H9 (cell line): Measurements from ENCODE around the gene TECPR2. TPM values are rescaled to one million over a fixed set of nuclear protein-coding genes. Genes with fewer than 3 reads are reported as not detected.

Experiments used
- DNase-seq: peaks from one replicate; pipeline ENCODE4 v3.0.0-alpha.2; 2017
- H2AFZ ChIP-seq: one replicate; pipeline ENCODE4 v1.6.1; 2013; ENCODE audit warnings: mild to moderate bottlenecking, low read length, control low read depth, moderate library complexity
- H2AK5ac ChIP-seq: 2 replicates; pipeline ENCODE4 v1.6.1; 2013; ENCODE audit warnings: low read length, control low read depth, mixed read lengths; ENCODE audit not compliant: insufficient read length
- H2BK120ac ChIP-seq: one replicate; pipeline ENCODE4 v1.6.1; 2013; ENCODE audit warnings: low read depth, mild to moderate bottlenecking, low read length, control low read depth, inconsistent platforms; ENCODE audit not compliant: poor library complexity, severe bottlenecking
- H2BK12ac ChIP-seq: 2 replicates; pipeline ENCODE4 v1.6.1; 2013; ENCODE audit warnings: low read length, control low read depth, mixed read lengths, low read depth; ENCODE audit not compliant: insufficient read length
- H2BK15ac ChIP-seq: 2 replicates; pipeline ENCODE4 v1.6.1; 2013; ENCODE audit warnings: low read depth, low read length, control low read depth
- H2BK20ac ChIP-seq: one replicate; pipeline ENCODE4 v1.6.1; 2013; ENCODE audit warnings: low read depth, mild to moderate bottlenecking, low read length, control low read depth, inconsistent platforms; ENCODE audit not compliant: poor library complexity, severe bottlenecking
- H2BK5ac ChIP-seq: 2 replicates; pipeline ENCODE4 v1.6.1; 2013; ENCODE audit warnings: low read length, control low read depth, mixed read lengths; ENCODE audit not compliant: insufficient read length
- H3K14ac ChIP-seq: 2 replicates; pipeline ENCODE4 v1.6.1; 2013; ENCODE audit warnings: low read length, control low read depth; ENCODE audit not compliant: insufficient read depth
- H3K18ac ChIP-seq: 2 replicates; pipeline ENCODE4 v1.6.1; 2013; ENCODE audit warnings: low read depth, mild to moderate bottlenecking, mixed read lengths, low read length, control low read depth; ENCODE audit not compliant: insufficient read length
- H3K23ac ChIP-seq: 2 replicates; pipeline ENCODE4 v1.6.1; 2013; ENCODE audit warnings: low read length, control low read depth, mixed read lengths, low read depth; ENCODE audit not compliant: insufficient read length
- H3K23me2 ChIP-seq: 2 replicates; pipeline ENCODE4 v1.6.1; 2013; ENCODE audit warnings: low read depth, mild to moderate bottlenecking, mixed read lengths, low read length, control low read depth; ENCODE audit not compliant: insufficient read length, poor library complexity, severe bottlenecking
- H3K27ac ChIP-seq: 2 replicates; pipeline ENCODE4 v1.5.1; 2013; ENCODE audit warnings: low read length, control low read depth, mixed read lengths, low read depth; ENCODE audit not compliant: insufficient read length
- H3K27me3 ChIP-seq: 2 replicates; pipeline ENCODE4 v1.6.1; 2013; ENCODE audit warnings: low read length, control low read depth, inconsistent platforms; ENCODE audit not compliant: insufficient read depth
- H3K4ac ChIP-seq: 2 replicates; pipeline ENCODE4 v1.6.1; 2013; ENCODE audit warnings: low read depth, mild to moderate bottlenecking, control low read depth, inconsistent platforms, low read length, moderate library complexity
- H3K4me1 ChIP-seq: 2 replicates; pipeline ENCODE4 v1.6.1; 2013; ENCODE audit warnings: low read length, control low read depth, inconsistent platforms; ENCODE audit not compliant: insufficient read depth
- H3K4me2 ChIP-seq: 2 replicates; pipeline ENCODE4 v1.6.1; 2013; ENCODE audit warnings: low read length, control low read depth, mixed read lengths; ENCODE audit not compliant: insufficient read length, insufficient read depth
- H3K56ac ChIP-seq: 2 replicates; pipeline ENCODE4 v1.6.1; 2013; ENCODE audit warnings: low read depth, mild to moderate bottlenecking, mixed read lengths, low read length, control low read depth; ENCODE audit not compliant: insufficient read length
- H3K79me1 ChIP-seq: 2 replicates; pipeline ENCODE4 v1.6.1; 2013; ENCODE audit warnings: low read depth, mild to moderate bottlenecking, moderate library complexity, low read length, control low read depth, inconsistent platforms; ENCODE audit not compliant: insufficient read depth, poor library complexity, severe bottlenecking
- H3K79me2 ChIP-seq: 2 replicates; pipeline ENCODE4 v1.6.1; 2013; ENCODE audit warnings: low read length, control low read depth, inconsistent platforms; ENCODE audit not compliant: insufficient read depth
- H3K9ac ChIP-seq: 2 replicates; pipeline ENCODE4 v1.6.1; 2013; ENCODE audit warnings: low read length, control low read depth, mixed read lengths; ENCODE audit not compliant: insufficient read length; ENCODE audit errors: extremely low read depth
- H3K9me3 ChIP-seq: one replicate; pipeline ENCODE4 v1.6.1; 2013; ENCODE audit warnings: low read depth, low read length, inconsistent platforms; ENCODE audit not compliant: control insufficient read depth
- H3T11ph ChIP-seq: one replicate; pipeline ENCODE4 v1.6.1; 2013; ENCODE audit warnings: mild to moderate bottlenecking, low read length, control low read depth, inconsistent platforms
- H4K20me1 ChIP-seq: one replicate; pipeline ENCODE4 v1.6.1; 2013; ENCODE audit not compliant: control insufficient read depth, insufficient read length, insufficient read depth
- H4K5ac ChIP-seq: 2 replicates; pipeline ENCODE4 v1.6.1; 2013; ENCODE audit warnings: low read depth, mild to moderate bottlenecking, mixed read lengths, low read length, control low read depth; ENCODE audit not compliant: insufficient read length
- H4K8ac ChIP-seq: replicated peaks from 2 replicates; pipeline ENCODE4 v1.6.1; 2013; ENCODE audit warnings: low read length, control low read depth, mixed read lengths, low read depth; ENCODE audit not compliant: insufficient read length
- H4K91ac ChIP-seq: 2 replicates; pipeline ENCODE4 v1.6.1; 2013; ENCODE audit warnings: low read depth, mild to moderate bottlenecking, moderate library complexity, mixed read lengths, low read length, control low read depth; ENCODE audit not compliant: insufficient read length
- H3K27ac Mint-ChIP-seq, 3 experiments: 2 replicates in 2 of 3; 3 replicates in 1 of 3; pipeline ENCODE4 v1.8.0; 2020 to 2021; ENCODE audit warnings: mixed read lengths in 3 of 3, mild to moderate bottlenecking in 1 of 3, moderate library complexity in 1 of 3
- H3K27me3 Mint-ChIP-seq: 2 replicates; pipeline ENCODE4 v1.8.0; 2021; ENCODE audit warnings: low read depth, mild to moderate bottlenecking, moderate library complexity, mixed read lengths
- H3K36me3 Mint-ChIP-seq, 3 experiments: 2 replicates in 2 of 3; 3 replicates in 1 of 3; pipeline ENCODE4 v1.8.0; 2020 to 2021; ENCODE audit warnings: low read depth in 3 of 3, mixed read lengths in 3 of 3; ENCODE audit not compliant: insufficient read depth in 1 of 3
- H3K4me1 Mint-ChIP-seq, 2 experiments: 2 replicates each; pipeline ENCODE4 v1.8.0; 2020; ENCODE audit warnings: mixed read lengths in 2 of 2
- H3K4me3 Mint-ChIP-seq, 2 experiments: 2 replicates in 1 of 2; 3 replicates in 1 of 2; pipeline ENCODE4 v1.8.0; 2020 to 2021; ENCODE audit warnings: mild to moderate bottlenecking in 2 of 2, mixed read lengths in 2 of 2, moderate library complexity in 1 of 2
- H3K9me3 Mint-ChIP-seq, 2 experiments: 2 replicates in 1 of 2; 3 replicates in 1 of 2; pipeline ENCODE4 v1.8.0; 2020; ENCODE audit warnings: mild to moderate bottlenecking in 2 of 2, mixed read lengths in 2 of 2, moderate library complexity in 1 of 2
- WGBS: extraction: QIAGEN DNeasy Blood & Tissue Kit; methylation state at CpG from one replicate; pipeline ENCODE4 v1.1.7; 2013; ENCODE audit warnings: missing lambda C conversion rate, low lambda C conversion rate, mixed read lengths; ENCODE audit not compliant: insufficient read length; ENCODE audit errors: extremely low coverage; 5-methylcytosine and 5-hydroxymethylcytosine counted together
- total RNA-seq: library from RNA; stranded (reverse); gene quantifications from 2 replicates; pipeline ENCODE4 v1.2.1, GENCODE V29; 2021
- TF ChIP-seq, protein P1 (sequence below): fragments of 200-600 bp; sonication (generic); conservative IDR thresholded peaks from 3 replicates; pipeline ENCODE4 v1.8.0; 2021; ENCODE audit warnings: antibody characterized with exemption, mild to moderate bottlenecking

The TECPR2 gene
- total RNA-seq, 1 experiment from 2014 or later: 15.4 TPM

DNA sequence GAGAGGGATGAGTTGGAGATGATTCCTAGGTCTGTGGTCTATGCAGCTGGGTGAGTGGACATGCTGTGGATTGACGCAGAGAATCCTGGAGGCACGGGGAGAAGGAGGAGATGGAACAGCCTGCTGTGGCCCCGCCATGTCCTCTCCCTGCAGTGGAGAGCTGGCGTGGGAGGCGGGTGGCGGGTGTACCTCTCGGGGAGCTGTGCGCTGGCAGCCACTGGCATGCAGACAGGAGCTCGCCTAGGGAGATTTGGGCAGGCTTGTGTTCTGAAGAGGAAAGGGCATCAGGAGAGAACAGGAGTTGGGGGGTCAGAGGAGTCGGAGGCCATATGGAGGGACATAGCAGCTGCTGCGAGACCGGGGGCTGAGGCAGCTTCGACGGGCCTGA, 56.1 kb downstream of the TECPR2 start:
- Mint-ChIP-seq H3K4me1 (peaks cover 4 to 33% of the 10 kb centered on the region in 2 experiments), H3K27ac (peak overlapping the region; percentile 33 to 96 (median 41); a peak in 4 of 7 replicates), H3K36me3 (peaks cover 0 to 6% (median 2%) of the 10 kb centered on the region in 3 experiments; a peak in 3 of 7 replicates), H3K4me3 (no peak overlapping the region), H3K27me3 (no peaks in the 10 kb centered on the region), H3K9me3 (no peaks in the 10 kb centered on the region)
- no peak overlapping the region for H2BK20ac ChIP-seq
- H3K79me2 ChIP-seq: no peaks in the 10 kb centered on the region
- no peak overlapping the region for H4K5ac ChIP-seq
- no peaks in the 10 kb centered on the region for H3K27me3 ChIP-seq
- H2BK120ac ChIP-seq: no peak overlapping the region
- peaks cover 4% of the 10 kb centered on the region; the same call in 1 of the 2 replicates for H3K4me1 ChIP-seq
- H3K23ac ChIP-seq: no peak overlapping the region
- no peak overlapping the region for H3T11ph ChIP-seq
- H2BK12ac ChIP-seq: no peak overlapping the region
- no peak overlapping the region for H2AFZ ChIP-seq
- no peaks in the 10 kb centered on the region for H3K79me1 ChIP-seq
- H4K91ac ChIP-seq: no peak overlapping the region
- no peak overlapping the region for H2BK5ac ChIP-seq
- H3K9me3 ChIP-seq: no peaks in the 10 kb centered on the region
- no peak overlapping the region for H3K27ac ChIP-seq
- TF ChIP-seq, protein P1, sequence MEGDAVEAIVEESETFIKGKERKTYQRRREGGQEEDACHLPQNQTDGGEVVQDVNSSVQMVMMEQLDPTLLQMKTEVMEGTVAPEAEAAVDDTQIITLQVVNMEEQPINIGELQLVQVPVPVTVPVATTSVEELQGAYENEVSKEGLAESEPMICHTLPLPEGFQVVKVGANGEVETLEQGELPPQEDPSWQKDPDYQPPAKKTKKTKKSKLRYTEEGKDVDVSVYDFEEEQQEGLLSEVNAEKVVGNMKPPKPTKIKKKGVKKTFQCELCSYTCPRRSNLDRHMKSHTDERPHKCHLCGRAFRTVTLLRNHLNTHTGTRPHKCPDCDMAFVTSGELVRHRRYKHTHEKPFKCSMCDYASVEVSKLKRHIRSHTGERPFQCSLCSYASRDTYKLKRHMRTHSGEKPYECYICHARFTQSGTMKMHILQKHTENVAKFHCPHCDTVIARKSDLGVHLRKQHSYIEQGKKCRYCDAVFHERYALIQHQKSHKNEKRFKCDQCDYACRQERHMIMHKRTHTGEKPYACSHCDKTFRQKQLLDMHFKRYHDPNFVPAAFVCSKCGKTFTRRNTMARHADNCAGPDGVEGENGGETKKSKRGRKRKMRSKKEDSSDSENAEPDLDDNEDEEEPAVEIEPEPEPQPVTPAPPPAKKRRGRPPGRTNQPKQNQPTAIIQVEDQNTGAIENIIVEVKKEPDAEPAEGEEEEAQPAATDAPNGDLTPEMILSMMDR: no peak
- no peak overlapping the region for H3K56ac ChIP-seq
- no peak overlapping the region for H4K8ac ChIP-seq
- H2BK15ac ChIP-seq: no peak overlapping the region
- DNase-seq: no peak
- no peak overlapping the region; the same call in 1 of the 2 replicates for H3K4ac ChIP-seq
- H3K23me2 ChIP-seq: no peaks in the 10 kb centered on the region
- no peak overlapping the region for H3K4me2 ChIP-seq
- H3K18ac ChIP-seq: peak overlapping the region; percentile 40
- no peak overlapping the region for H2AK5ac ChIP-seq
- H3K14ac ChIP-seq: no peak overlapping the region; the same call in 1 of the 2 replicates
- no peaks in the 10 kb centered on the region for H4K20me1 ChIP-seq
- H3K9ac ChIP-seq: no peak overlapping the region
- WGBS: no CpG with 5 or more reads among the region's 14 CpGs
